ENCODE measurements around the gene DDX28.

DNA sequence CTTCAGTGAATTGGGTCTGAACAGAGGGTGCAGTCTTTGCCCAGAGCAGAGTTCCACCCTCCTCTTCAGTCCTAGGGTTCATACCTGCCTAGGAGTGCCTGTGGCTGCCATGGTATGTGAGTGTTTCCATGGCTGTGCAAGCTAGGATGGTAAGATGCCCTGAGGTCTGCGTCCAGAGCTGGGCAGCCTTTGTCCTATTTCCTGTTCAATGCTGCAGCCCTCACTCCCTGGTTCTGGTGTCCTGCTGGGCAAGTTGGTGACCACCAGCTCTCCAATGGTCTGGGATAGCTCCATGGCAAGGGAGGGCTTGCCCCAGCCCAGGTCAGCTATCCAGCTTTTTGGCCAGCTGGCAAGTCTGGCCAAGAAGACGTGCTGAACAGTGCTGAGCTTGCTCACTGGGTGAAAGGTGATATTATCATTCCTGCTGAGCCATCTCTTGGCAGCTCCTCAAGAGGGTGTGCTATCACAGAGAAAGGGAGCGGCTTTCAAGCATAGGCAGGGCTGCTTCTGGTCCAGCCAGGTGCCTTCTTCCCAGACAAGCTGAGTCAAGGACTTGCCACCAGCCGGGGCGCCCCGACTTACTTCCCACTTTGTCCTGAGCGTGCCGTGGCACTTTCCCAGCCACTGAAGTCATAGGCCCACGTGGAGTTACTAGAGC, 49.1 kb upstream of the DDX28 start:
- TF ChIP-seq, protein P1, sequence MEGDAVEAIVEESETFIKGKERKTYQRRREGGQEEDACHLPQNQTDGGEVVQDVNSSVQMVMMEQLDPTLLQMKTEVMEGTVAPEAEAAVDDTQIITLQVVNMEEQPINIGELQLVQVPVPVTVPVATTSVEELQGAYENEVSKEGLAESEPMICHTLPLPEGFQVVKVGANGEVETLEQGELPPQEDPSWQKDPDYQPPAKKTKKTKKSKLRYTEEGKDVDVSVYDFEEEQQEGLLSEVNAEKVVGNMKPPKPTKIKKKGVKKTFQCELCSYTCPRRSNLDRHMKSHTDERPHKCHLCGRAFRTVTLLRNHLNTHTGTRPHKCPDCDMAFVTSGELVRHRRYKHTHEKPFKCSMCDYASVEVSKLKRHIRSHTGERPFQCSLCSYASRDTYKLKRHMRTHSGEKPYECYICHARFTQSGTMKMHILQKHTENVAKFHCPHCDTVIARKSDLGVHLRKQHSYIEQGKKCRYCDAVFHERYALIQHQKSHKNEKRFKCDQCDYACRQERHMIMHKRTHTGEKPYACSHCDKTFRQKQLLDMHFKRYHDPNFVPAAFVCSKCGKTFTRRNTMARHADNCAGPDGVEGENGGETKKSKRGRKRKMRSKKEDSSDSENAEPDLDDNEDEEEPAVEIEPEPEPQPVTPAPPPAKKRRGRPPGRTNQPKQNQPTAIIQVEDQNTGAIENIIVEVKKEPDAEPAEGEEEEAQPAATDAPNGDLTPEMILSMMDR (IDR thresholded peaks at IDR 0.05): no peak
- TF ChIP-seq EP300 (IDR thresholded peaks at IDR 0.05): no peak
